Measurements from ENCODE around the gene GATAD1.

Gene GATAD1

DNA sequence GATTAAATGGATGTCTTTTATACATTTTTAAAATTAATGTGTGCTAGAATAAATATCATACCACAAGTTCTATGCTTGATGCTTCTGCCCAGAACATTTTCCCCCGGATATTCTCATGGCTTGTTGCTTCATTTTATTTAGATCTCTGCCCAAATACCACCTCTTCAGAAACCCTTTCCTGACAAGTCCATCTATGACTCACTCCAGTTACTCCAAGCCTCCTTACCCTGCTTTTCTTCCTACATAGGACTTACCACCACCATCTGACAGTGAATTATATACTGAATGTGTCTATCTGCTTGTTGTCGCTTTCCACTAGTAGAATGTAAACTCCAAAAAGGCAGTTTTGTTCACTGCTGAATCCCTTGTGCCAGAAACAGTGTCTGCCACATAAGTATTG, 49.6 kb downstream of the GATAD1 start:
- TF ChIP-seq, protein P1, sequence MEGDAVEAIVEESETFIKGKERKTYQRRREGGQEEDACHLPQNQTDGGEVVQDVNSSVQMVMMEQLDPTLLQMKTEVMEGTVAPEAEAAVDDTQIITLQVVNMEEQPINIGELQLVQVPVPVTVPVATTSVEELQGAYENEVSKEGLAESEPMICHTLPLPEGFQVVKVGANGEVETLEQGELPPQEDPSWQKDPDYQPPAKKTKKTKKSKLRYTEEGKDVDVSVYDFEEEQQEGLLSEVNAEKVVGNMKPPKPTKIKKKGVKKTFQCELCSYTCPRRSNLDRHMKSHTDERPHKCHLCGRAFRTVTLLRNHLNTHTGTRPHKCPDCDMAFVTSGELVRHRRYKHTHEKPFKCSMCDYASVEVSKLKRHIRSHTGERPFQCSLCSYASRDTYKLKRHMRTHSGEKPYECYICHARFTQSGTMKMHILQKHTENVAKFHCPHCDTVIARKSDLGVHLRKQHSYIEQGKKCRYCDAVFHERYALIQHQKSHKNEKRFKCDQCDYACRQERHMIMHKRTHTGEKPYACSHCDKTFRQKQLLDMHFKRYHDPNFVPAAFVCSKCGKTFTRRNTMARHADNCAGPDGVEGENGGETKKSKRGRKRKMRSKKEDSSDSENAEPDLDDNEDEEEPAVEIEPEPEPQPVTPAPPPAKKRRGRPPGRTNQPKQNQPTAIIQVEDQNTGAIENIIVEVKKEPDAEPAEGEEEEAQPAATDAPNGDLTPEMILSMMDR (IDR thresholded peaks at IDR 0.05; ENCODE audit: borderline replicate concordance, insufficient read depth, low read depth, low read length) = no peak
- H3K4me3 ChIP-seq (ENCODE audit: low read depth, low read length) = no peak overlapping the region

DNA sequence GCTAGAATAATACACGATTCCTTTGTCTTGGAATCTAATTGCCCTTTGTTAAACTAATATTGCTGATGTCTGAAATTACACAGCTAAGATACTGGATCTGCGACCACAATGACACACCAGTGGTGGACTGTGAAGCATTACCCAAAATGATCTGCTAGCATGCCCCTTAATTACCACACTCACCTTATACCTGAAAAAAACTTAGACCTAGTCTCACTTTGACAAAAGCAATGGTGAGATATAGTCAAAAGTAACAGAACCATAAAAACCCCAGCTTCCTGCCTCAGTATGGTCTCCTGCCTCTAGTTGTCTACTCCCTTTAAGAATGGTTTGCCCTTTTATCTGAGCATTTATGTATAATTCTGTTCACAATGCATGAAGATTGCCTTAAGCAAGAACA, 51.3 kb downstream of the GATAD1 start:
- TF ChIP-seq, protein P1 (IDR thresholded peaks at IDR 0.05; ENCODE audit: borderline replicate concordance, insufficient read depth, low read depth, low read length) = no peak
- no peak overlapping the region for H3K4me3 ChIP-seq (ENCODE audit: low read depth, low read length)

GRCh38 chr7:92503767-92504166, 56.5 kb downstream of the GATAD1 start:
- TF ChIP-seq, protein P1 (IDR thresholded peaks at IDR 0.05; ENCODE audit: borderline replicate concordance, insufficient read depth, low read depth, low read length) = no peak
- H3K4me3 ChIP-seq (ENCODE audit: low read depth, low read length) = no peak overlapping the region

- no peak overlapping the region for H3K4me3 ChIP-seq (ENCODE audit: low read depth, low read length)
- TF ChIP-seq, protein P1 (IDR thresholded peaks at IDR 0.05; ENCODE audit: borderline replicate concordance, insufficient read depth, low read depth, low read length) = no peak
Measured at GRCh38 chr7:92504563-92504962, 57.3 kb downstream of the GATAD1 start.

DNA sequence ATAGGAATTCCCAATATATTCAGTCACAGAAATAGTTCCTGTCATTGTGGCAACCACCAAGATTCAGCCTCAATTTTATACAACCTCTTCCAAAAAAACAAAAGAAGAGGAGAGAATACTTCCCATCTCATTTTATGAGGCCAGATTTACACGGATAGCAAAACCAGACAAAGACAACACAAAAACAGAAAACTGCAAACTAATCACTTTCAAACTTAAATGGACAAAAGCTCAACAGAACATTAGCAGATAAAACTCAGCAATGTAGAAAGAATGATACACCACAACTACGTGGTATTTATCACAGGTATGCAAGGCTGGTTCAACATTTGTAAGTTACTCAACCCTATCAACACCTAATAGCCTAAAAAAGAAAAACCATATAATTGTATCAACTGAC, 59.1 kb downstream of the GATAD1 start:
- TF ChIP-seq, protein P1 (IDR thresholded peaks at IDR 0.05; ENCODE audit: borderline replicate concordance, insufficient read depth, low read depth, low read length) = no peak
- no peak overlapping the region for H3K4me3 ChIP-seq (ENCODE audit: low read depth, low read length)

DNA sequence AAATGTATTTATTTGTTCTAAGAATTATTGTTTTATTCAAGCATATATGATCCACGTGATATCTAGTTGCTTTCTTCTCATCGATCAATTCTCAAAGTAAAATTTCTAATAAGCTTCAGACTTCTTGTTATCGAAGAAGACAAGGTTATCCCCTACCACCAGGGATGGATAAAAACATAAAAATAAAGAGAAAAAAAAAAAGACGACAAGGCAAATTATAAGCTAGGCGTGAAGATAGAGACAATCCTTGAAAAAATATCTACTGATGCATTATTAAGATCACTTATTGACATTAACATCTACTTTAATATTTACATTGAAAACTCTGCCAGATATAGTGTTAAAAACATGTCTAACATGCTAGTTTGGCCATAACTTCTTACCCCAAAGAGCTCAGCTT, 61.7 kb downstream of the GATAD1 start:
- H3K4me3 ChIP-seq (ENCODE audit: low read depth, low read length) = no peak overlapping the region
- TF ChIP-seq, protein P1 (IDR thresholded peaks at IDR 0.05; ENCODE audit: borderline replicate concordance, insufficient read depth, low read depth, low read length) = no peak
